Left cardiac atrium (tissue), 4 donors: Measurements from ENCODE around the gene MAT2A. TPM values are rescaled to one million over a fixed set of nuclear protein-coding genes. Genes with fewer than 3 reads are reported as not detected.

Experiments
- ATAC-seq, 2 donors: fragments of 200-7000 bp; cut with Tn5 transposase; one replicate each; pipeline ENCODE4 v1.9.1; 2020; ENCODE audit warnings: mild to moderate bottlenecking in 2 of 2, moderate library complexity in 2 of 2
- DNase-seq: peaks from one replicate; pipeline ENCODE4 v3.0.0-alpha.2; 2020
- intact Hi-C, 2 donors: fragments of 100-400 bp; cut with DNase I; formaldehyde crosslinking; loops; one replicate each; pipeline versions ENCODE4 v1.14.1 to v1.15.1; 2022 to 2023
- long read RNA-seq: library from polyadenylated mRNA; unstranded; transcript quantifications from one replicate; pipeline ENCODE4 v2.0.0, GENCODE V29; 2021
- total RNA-seq, 2 donors: library from RNA; stranded (reverse); fragmentation: NEBNext Ultra II Directional; extraction: Animal tissue kit (Norgen Biotek cat#: 25700); gene quantifications; one replicate each; pipeline ENCODE4 v1.2.1, GENCODE V29; 2021
- donor health status: DM: no; HTN: yes; CAD: no.
- donor health status: DM: no; HTN: yes; CAD: no; lungs with severe emphysema.
- donor health status: DM: yes; HTN: yes; CAD: no.
- donor health status: Dilated cardiomyopathy.

The MAT2A gene
- 100 to 1,000 TPM; 107 to 389 TPM for total RNA-seq
- long read RNA-seq, transcript MAT2A-201 (9 exons, 2,819 nt), result major isoform, 274 of 381 reads
- long read RNA-seq, partial matches to known transcripts, result 67 of 381 reads
- long read RNA-seq, other reads (novel, unspliced or antisense), result 39 of 381 reads

DNA sequence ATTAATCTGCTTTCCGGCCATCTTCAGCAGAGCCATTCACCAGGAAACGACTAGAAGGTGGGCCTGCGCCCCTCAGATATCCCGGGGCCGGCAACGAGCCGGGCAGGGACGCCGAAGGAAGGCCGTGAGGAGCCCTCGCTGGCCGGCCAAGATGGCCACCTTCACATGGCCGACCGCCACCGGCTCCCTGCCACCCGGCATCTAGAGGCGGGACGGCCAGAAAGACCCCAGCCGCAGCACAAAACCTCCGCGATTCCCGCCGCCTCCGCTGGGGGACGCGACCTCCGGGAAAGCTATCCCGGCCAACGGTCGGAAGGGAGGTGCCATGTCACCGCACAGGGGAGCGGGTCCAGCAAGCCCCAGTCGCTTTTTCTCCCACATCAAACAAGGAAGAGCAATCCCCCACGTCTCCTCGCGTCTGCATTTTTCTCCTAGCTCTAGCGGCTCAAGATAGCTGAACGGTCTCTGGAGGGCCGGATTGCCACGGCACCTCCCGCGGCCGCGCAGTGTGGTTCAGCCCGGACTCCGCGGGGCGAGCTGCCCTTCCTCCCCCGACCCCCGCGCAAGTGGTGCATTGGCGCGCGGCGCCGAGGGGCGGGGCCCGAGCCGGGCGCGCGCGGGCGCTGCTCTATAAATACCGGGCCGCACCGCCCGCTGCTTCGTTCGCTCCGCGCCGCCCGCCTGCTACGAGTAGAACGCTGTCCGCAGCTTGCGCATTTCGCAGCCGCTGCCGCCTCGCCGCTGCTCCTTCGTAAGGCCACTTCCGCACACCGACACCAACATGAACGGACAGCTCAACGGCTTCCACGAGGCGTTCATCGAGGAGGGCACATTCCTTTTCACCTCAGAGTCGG is at the start of gene MAT2A:
TSS of gene MAT2A (plus strand) at position 662 of the 854 bp plus-strand sequence. CDS start at position 782, 120 bp downstream.
- peak; percentile 92 for ATAC-seq
- peak; percentile 95 for DNase-seq
- intact Hi-C loops, result loop anchor here (1.0 to 5.0 kb wide), 3 partner anchors 100 to 116 kb away; no protein-coding TSS in a partner anchor

GRCh38 chr2:85490861-85491755 is 47.9 kb upstream of the MAT2A start:
- DNase-seq, result no peak
- intact Hi-C loops, result no loop called here
- no peak for ATAC-seq

GRCh38 chr2:85496436-85496835 is 42.5 kb upstream of the MAT2A start:
- no peak for DNase-seq
- intact Hi-C loops, result no loop called here
- ATAC-seq, result no peak

GRCh38 chr2:85497944-85498630 is 40.9 kb upstream of the MAT2A start:
- intact Hi-C loops, result no loop called here
- no peak for DNase-seq
- no peak for ATAC-seq

DNA sequence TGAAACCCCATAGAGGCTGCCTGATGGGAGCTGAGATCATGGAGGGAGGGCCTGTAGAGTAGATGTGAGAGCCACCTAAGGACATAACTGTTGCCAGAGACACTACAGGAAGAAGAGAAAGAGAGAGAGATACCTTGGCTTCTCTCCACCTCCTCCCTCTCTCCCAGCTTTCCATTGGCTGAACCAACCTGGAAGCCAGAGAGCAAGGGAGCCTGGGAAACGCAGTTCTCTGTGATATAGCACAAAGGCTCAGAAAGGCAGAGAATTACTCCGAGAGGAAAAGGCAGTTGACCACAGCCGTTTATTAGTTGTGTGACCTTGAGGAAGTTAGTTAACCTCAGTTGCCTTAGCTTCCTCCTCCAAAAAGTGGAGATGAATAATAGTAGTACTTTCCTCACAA is 37.7 kb upstream of the MAT2A start:
- intact Hi-C loops, result no loop called here
- peak in 1 of 2 donors; percentile 18 for ATAC-seq
- peak; percentile 24 for DNase-seq

- intact Hi-C loops, result no loop called here
- DNase-seq (no peak), ATAC-seq (no peak)
Observed at GRCh38 chr2:85502720-85503119, 36.2 kb upstream of the MAT2A start.

DNA sequence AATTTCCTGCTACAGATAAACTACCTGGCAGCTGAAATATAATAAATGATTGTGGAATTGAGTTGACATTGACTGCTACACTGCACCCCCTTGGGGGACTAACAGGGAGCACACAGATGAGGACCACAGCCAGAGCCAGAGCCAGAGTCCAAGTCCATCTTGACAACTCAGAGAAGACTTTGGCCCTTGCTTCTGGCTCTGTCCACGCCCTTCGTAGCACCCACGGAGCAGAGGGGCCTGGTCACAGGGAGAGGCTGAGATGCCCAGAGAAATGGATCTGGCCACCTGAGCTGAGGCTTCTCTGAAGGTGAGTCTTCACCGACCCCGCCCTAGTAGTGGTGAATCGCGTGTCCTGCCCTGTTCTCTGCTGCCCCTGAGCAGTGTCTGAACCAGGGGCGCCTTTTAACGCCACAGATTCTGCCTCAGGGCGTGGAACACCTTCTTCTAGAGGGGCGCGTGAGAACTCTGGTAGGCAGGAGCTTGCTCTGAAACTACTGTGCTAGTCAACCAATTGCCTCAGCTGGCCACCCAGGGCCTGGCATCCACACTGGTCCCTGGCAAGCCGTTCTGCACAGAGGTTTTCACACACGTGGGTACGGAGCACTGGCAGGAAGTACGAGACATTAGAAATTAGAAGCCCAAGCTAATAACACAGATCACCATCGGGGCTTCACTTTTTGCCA is 35.7 kb upstream of the MAT2A start:
- DNase-seq (no peak), ATAC-seq (no peak)
- intact Hi-C loops, result no loop called here

- no peak for DNase-seq
- ATAC-seq, result no peak
- intact Hi-C loops, result loop anchor here in 1 of 2 donors (2.0 kb wide), 1 partner anchor 67 kb away; no protein-coding TSS in a partner anchor
Observed at GRCh38 chr2:85503851-85504777, 34.9 kb upstream of the MAT2A start.

DNA sequence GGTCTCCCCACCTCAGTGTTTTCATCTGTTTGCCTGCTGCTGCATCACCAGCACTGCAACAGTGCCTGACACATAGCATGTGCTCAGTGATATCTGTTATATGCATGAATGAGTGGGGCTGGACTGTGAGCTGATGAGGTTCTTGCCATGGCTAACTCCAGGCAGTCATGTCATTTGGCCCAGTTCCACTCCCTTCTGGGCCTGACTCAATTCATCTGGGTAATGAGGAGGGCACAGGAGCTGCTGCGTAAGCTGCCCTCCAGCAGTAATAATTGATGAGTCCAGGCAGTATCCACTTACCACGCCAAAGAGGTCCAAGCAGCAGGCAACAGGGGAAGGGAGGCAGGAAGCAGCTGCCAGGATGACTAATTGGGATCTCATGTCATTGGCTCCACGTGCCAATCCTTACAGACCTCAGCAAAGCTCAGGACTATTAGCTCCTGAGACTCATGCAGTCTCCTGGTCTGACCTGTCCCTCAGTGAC is 34.1 kb upstream of the MAT2A start:
- DNase-seq (peak; percentile 60), ATAC-seq (peak; percentile 43 to 88)
- intact Hi-C loops, result loop anchor here in 1 of 2 donors (2.0 kb wide), 1 partner anchor 68 kb away; no protein-coding TSS in a partner anchor

GRCh38 chr2:85505551-85506238 is 33.3 kb upstream of the MAT2A start:
- DNase-seq (no peak), ATAC-seq (no peak)
- intact Hi-C loops, result loop anchor here in 1 of 2 donors (2.0 kb wide), 2 partner anchors 29 to 69 kb away; no protein-coding TSS in a partner anchor

- no peak for ATAC-seq
- intact Hi-C loops, result loop anchor here in 1 of 2 donors (2.0 kb wide), 1 partner anchor 28 kb away; no protein-coding TSS in a partner anchor
- no peak for DNase-seq
Observed at GRCh38 chr2:85506768-85507181, 32.2 kb upstream of the MAT2A start.

DNA sequence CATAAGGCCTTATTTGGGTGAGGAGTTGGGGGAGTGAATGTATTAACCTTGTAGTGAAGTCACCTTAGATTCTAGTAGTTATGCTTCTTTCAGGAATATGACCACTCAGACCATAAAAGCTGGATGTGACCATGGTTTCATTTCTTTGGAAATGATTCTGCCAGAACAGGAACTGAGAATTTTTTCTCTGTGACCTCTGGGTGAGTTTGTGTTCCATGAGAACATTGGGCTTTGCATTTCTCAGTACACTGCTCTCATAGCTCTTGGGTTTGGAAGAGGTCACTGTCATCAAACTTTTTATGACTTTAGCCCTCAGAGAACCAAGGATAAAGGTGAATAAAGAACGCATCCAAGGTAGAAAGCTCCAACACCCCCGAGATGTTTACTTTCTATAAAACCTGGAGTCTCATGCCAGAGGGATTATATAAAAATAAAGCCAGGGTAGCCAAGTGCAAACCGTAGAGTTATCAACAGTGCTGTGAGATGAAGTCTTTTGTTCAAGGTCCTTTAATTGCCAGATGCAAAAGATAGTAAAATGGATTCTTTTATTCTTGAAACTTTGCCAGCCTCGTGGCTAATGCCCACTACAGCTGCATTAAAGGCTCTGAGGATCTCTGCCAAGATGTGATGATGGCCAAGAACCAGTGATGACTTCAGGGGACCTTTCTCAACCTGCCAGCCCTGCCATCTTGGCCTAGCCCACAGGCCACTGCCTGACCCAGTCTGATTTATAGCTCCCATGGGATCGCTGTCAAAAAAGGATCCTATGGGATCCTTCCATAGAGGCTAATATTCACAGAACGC is 27.8 kb upstream of the MAT2A start:
- no peak for DNase-seq
- ATAC-seq, result peak in 1 of 2 donors; percentile 50
- intact Hi-C loops, result no loop called here

DNA sequence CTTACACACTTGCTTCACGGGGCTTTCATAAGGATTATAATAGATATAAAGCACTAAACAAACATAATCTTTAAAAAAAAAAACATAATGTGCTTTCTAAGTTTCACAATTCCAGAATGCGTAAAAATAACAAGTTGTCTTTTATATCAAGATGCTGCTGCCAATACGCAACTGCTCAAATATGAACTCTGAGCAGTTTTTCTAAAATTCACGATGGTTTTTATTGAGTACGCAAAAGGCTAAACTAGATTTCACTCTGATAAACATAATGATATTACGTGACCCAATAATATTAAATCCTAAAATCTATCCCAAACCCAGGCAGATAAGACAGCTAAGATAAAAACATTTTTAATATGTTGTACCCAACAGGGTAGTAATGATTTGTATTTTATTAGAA is 24.6 kb upstream of the MAT2A start:
- ATAC-seq, result no peak
- intact Hi-C loops, result no loop called here
- DNase-seq, result no peak

GRCh38 chr2:85516653-85517389 is 22.1 kb upstream of the MAT2A start:
- no peak for ATAC-seq
- intact Hi-C loops, result no loop called here
- DNase-seq, result no peak

GRCh38 chr2:85522090-85522647 is 16.8 kb upstream of the MAT2A start:
- no peak for ATAC-seq
- intact Hi-C loops, result no loop called here
- no peak for DNase-seq
